CD4-positive, alpha-beta memory T cell (primary cell): ENCODE data around the gene BAG1. TPM values are rescaled to one million over a fixed set of nuclear protein-coding genes. Genes with fewer than 3 reads are reported as not detected.

Experiments
- CTCF ChIA-PET: fragments of 350-600 bp; sonication (Branson Sonifier 250); formaldehyde crosslinking; loops from one replicate; lab custom pipeline; 2021; ENCODE audit warnings: inconsistent platforms; ENCODE audit not compliant: partially characterized antibody; lab: Charles Lee
- POLR2A ChIA-PET: fragments of 350-600 bp; sonication (Branson Sonifier 250); formaldehyde crosslinking; loops from one replicate; lab custom pipeline; 2021; ENCODE audit not compliant: partially characterized antibody; lab: Charles Lee
- DNase-seq, 5 donors: peaks; one replicate each; pipeline versions ENCODE4 v3.0.0 to v3.0.0-alpha.2; 2020 to 2022; ENCODE audit warnings: mixed read lengths in 1 of 5
- H3K27ac ChIP-seq: one replicate; pipeline ENCODE4 v1.7.0; 2013; ENCODE audit warnings: low read depth, low read length
- H3K27me3 ChIP-seq: 2 replicates; pipeline ENCODE4 v1.7.0; 2013; ENCODE audit warnings: mild to moderate bottlenecking, low read length, moderate library complexity; ENCODE audit not compliant: insufficient read depth
- H3K36me3 ChIP-seq: 2 replicates; pipeline ENCODE4 v1.7.0; 2013; ENCODE audit warnings: mild to moderate bottlenecking, low read length, moderate library complexity; ENCODE audit not compliant: insufficient read depth
- H3K4me1 ChIP-seq: 2 replicates; pipeline ENCODE4 v1.7.0; 2013; ENCODE audit warnings: mild to moderate bottlenecking, low read length, moderate library complexity; ENCODE audit not compliant: insufficient read depth
- H3K4me3 ChIP-seq, 2 donors: one replicate each; pipeline ENCODE4 v1.7.0; 2013; ENCODE audit warnings: low read length in 2 of 2, mild to moderate bottlenecking in 1 of 2
- H3K9me3 ChIP-seq, 2 donors: one replicate each; pipeline ENCODE4 v1.7.0; 2013; ENCODE audit warnings: low read length in 2 of 2, control low read depth in 1 of 2; ENCODE audit not compliant: control insufficient read depth in 1 of 2
- H3K27ac Mint-ChIP-seq, 7 donors: one replicate each; pipeline ENCODE4 v1.8.0; 2020 to 2021; ENCODE audit warnings: mixed read lengths in 7 of 7, mild to moderate bottlenecking in 6 of 7, inconsistent platforms in 3 of 7, moderate library complexity in 3 of 7
- H3K27me3 Mint-ChIP-seq, 2 donors: one replicate each; pipeline ENCODE4 v1.8.0; 2020 to 2021; ENCODE audit warnings: mixed read lengths in 2 of 2
- H3K36me3 Mint-ChIP-seq, 2 donors: one replicate each; pipeline ENCODE4 v1.8.0; 2020 to 2021; ENCODE audit warnings: mixed read lengths in 2 of 2, inconsistent platforms in 1 of 2, mild to moderate bottlenecking in 1 of 2
- H3K4me1 Mint-ChIP-seq, 4 donors: one replicate each; pipeline ENCODE4 v1.8.0; 2020 to 2021; ENCODE audit warnings: mixed read lengths in 4 of 4, mild to moderate bottlenecking in 1 of 4
- H3K4me3 Mint-ChIP-seq, 8 donors: one replicate each; pipeline ENCODE4 v1.8.0; 2020 to 2021; ENCODE audit warnings: mixed read lengths in 8 of 8, mild to moderate bottlenecking in 7 of 8, moderate library complexity in 6 of 8, inconsistent platforms in 3 of 8
- H3K9me3 Mint-ChIP-seq, 8 donors: one replicate each; pipeline ENCODE4 v1.8.0; 2020 to 2021; ENCODE audit warnings: mixed read lengths in 8 of 8, mild to moderate bottlenecking in 5 of 8, inconsistent platforms in 3 of 8, moderate library complexity in 1 of 8
- intact Hi-C: fragments of 100-400 bp; cut with micrococcal nuclease; formaldehyde crosslinking; loops from one replicate; pipeline ENCODE4 v1.15.1; 2023
- polyA plus RNA-seq, 2 donors: library from polyadenylated mRNA; unstranded; fragments of 300-500 nt; fragmentation: Illumina TruSeq; gene quantifications; one replicate each; pipeline ENCODE4 v1.2.3, GENCODE V29; 2021
- total RNA-seq, 2 experiments: library from RNA; stranded (reverse); gene quantifications; one replicate each; pipeline ENCODE4 v1.2.3, GENCODE V29; 2021

Gene BAG1
- total and polyA plus RNA-seq, 4 experiments from 2014 or later: 53.5 to 84.9 (median 63.6) TPM

DNA sequence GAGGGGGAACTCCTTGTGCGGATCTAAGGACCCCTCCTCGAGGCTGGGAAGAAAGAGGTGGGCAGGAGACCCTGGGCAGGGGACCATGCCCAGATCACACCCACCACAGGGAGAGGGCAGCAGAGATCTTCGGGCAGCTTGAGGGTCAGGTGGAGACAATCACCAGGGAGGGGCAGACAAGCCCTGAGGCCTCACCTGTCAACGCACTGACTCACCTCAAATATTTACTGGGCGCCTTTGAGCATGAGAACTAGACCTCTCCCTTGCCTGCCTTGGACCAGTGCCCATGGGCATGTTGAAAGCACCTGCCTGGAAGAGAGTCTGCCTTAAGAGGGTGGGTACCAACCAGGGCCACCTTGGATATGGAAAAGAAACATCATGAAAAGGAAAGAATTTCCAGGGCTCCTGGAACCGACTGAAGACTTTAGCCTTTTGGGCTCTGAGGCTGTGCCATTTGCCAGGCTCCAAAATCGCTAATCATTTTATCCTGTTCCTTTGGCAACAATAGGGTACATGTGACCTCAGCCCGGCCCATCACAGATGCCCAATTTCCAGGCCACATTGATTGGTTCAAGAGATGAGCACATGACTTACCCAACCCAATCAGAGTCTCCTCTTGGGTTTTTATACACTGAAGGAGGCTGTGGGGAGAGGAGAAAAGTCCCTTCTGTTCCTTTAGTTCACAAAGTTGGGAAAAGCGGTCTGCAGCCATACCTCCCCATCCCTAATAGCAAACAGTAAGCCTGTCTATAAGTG lies 35.0 kb downstream of the BAG1 start:
- Mint-ChIP-seq H3K4me1 (peaks cover 7 to 9% (median 8%) of the 10 kb centered on the region in 4 donors), H3K27ac (no peak overlapping the region), H3K27me3 (peaks cover 0 to 2% of the 10 kb centered on the region in 2 donors), H3K36me3 (no peaks in the 10 kb centered on the region), H3K9me3 (no peaks in the 10 kb centered on the region), H3K4me3 (no peak overlapping the region)
- DNase-seq: no peak
- no peaks in the 10 kb centered on the region for H3K27me3 ChIP-seq
- CTCF ChIA-PET: no interaction called here
- H3K4me1 ChIP-seq: peaks cover 9% of the 10 kb centered on the region
- no peak overlapping the region for H3K27ac ChIP-seq
- H3K36me3 ChIP-seq: no peaks in the 10 kb centered on the region
- POLR2A ChIA-PET: no interaction called here
- intact Hi-C loops: loop anchor here (10.0 kb wide), 1 partner anchor 645 kb away; no protein-coding TSS in a partner anchor
- no peaks in the 10 kb centered on the region for H3K9me3 ChIP-seq
- no peak overlapping the region for H3K4me3 ChIP-seq

GRCh38 chr9:33228606-33229005 lies 35.9 kb downstream of the BAG1 start:
- Mint-ChIP-seq H3K4me3 (no peak overlapping the region), H3K27ac (peak overlapping the region in 1 of 7 donors; percentile 3), H3K36me3 (no peaks in the 10 kb centered on the region), H3K4me1 (peaks cover 7 to 9% (median 8%) of the 10 kb centered on the region in 4 donors), H3K27me3 (peaks cover 0 to 2% of the 10 kb centered on the region in 2 donors), H3K9me3 (no peaks in the 10 kb centered on the region)
- ChIA-PET POLR2A (no interaction called here), CTCF (no interaction called here)
- no peaks in the 10 kb centered on the region for H3K36me3 ChIP-seq
- intact Hi-C loops: loop anchor here (10.0 kb wide), 1 partner anchor 644 kb away; no protein-coding TSS in a partner anchor
- H3K4me3 ChIP-seq: no peak overlapping the region
- peaks cover 9% of the 10 kb centered on the region for H3K4me1 ChIP-seq
- H3K27ac ChIP-seq: no peak overlapping the region
- no peak for DNase-seq
- H3K9me3 ChIP-seq: no peaks in the 10 kb centered on the region
- no peaks in the 10 kb centered on the region for H3K27me3 ChIP-seq

GRCh38 chr9:33227741-33228140 lies 36.8 kb downstream of the BAG1 start:
- peaks cover 9% of the 10 kb centered on the region for H3K4me1 ChIP-seq
- intact Hi-C loops: loop anchor here (10.0 kb wide), 1 partner anchor 643 kb away; no protein-coding TSS in a partner anchor
- peaks cover 0 to 2% of the 10 kb centered on the region in 2 donors for H3K27me3 Mint-ChIP-seq
- no peaks in the 10 kb centered on the region for H3K36me3 Mint-ChIP-seq
- no peak overlapping the region for H3K4me3 ChIP-seq
- H3K9me3 Mint-ChIP-seq: no peaks in the 10 kb centered on the region
- no peak for DNase-seq
- no peak overlapping the region for H3K4me3 Mint-ChIP-seq
- H3K36me3 ChIP-seq: no peaks in the 10 kb centered on the region
- peak overlapping the region in 1 of 7 donors; percentile 25 for H3K27ac Mint-ChIP-seq
- no peaks in the 10 kb centered on the region for H3K27me3 ChIP-seq
- no peaks in the 10 kb centered on the region for H3K9me3 ChIP-seq
- POLR2A ChIA-PET: no interaction called here
- peaks cover 7 to 9% (median 8%) of the 10 kb centered on the region in 4 donors for H3K4me1 Mint-ChIP-seq
- H3K27ac ChIP-seq: no peak overlapping the region
- CTCF ChIA-PET: interaction anchor here (1.5 to 2.7 kb wide), 3 partner anchors 92 to 150 kb away, joined by 4 to 20 read pairs (median 16); partner anchors contain the start of gene SMU1

DNA sequence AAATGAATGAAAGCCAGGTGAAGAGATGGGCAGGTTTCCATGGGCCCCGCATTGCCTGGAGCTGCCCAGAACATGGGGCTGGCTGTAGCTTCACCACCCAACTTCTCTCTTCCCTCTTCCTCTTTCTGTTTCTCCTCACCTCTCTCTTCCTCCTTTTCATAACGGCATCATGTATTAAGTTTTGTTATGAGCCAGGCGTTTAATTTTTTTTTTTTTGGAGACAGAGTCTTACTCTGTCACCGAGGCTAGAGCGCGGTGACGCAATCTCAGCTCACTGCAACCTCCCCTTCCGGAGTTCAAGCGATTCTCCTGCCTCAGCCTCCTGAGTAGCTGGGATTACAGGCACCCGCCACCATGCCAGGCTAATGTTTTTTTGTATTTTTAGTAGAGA lies 37.5 kb downstream of the BAG1 start:
- H3K9me3 Mint-ChIP-seq: no peaks in the 10 kb centered on the region
- H3K27me3 ChIP-seq: no peaks in the 10 kb centered on the region
- peaks cover 7 to 9% (median 8%) of the 10 kb centered on the region in 4 donors for H3K4me1 Mint-ChIP-seq
- no peak overlapping the region for H3K27ac ChIP-seq
- CTCF ChIA-PET: interaction anchor here (0.9 to 2.7 kb wide), 17 partner anchors 17 to 646 kb away, joined by 3 to 28 read pairs (median 6); partner anchors contain the start of gene SMU1
- H3K27ac Mint-ChIP-seq: peak overlapping the region in 1 of 7 donors; percentile 19
- DNase-seq: no peak
- H3K36me3 ChIP-seq: no peaks in the 10 kb centered on the region
- H3K4me1 ChIP-seq: peaks cover 9% of the 10 kb centered on the region
- no peaks in the 10 kb centered on the region for H3K9me3 ChIP-seq
- no peak overlapping the region for H3K4me3 ChIP-seq
- intact Hi-C loops: loop anchor here (10.0 kb wide), 1 partner anchor 642 kb away; no protein-coding TSS in a partner anchor
- H3K36me3 Mint-ChIP-seq: no peaks in the 10 kb centered on the region
- no peak overlapping the region for H3K4me3 Mint-ChIP-seq
- POLR2A ChIA-PET: interaction anchor here (1.5 kb wide), 1 partner anchor 145 kb away, joined by 4 read pairs; no protein-coding TSS in a partner anchor
- H3K27me3 Mint-ChIP-seq: no peaks in the 10 kb centered on the region

- POLR2A ChIA-PET: interaction anchor here (0.7 to 1.5 kb wide), 5 partner anchors 39 to 149 kb away, joined by 3 to 5 read pairs (median 4); partner anchors contain the start of genes B4GALT1, BAG1, CHMP5 and SMU1
- peak; percentile 63 to 74 (median 69) for DNase-seq
- H3K27ac Mint-ChIP-seq: no peak overlapping the region
Observed at GRCh38 chr9:33225319-33226147, 39.0 kb downstream of the BAG1 start.

DNA sequence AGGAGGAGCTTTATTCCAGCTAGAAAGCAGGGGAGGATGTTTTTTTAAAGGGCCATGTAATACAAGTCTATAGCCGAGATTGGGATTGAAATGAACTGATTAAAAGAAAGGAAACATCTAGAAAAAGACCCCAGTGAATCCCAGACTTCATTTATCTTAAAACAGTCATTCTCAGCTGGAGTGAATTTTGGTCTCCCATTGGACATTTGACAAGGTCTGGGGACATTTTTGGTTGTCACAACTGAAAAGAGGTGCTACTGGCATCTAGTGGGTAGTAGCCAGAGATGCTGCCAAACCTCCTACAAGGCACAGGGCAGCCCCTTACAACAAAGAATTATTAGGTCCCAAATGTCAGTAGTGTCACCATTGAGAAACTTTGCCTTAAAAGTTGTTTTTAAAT lies 40.8 kb downstream of the BAG1 start:
- Mint-ChIP-seq H3K27me3 (no peaks in the 10 kb centered on the region), H3K4me1 (peaks cover 7 to 12% (median 8%) of the 10 kb centered on the region in 4 donors), H3K27ac (no peak overlapping the region), H3K9me3 (no peaks in the 10 kb centered on the region), H3K36me3 (no peaks in the 10 kb centered on the region), H3K4me3 (no peak overlapping the region)
- DNase-seq: no peak
- no peak overlapping the region for H3K4me3 ChIP-seq
- POLR2A ChIA-PET: no interaction called here
- peaks cover 9% of the 10 kb centered on the region for H3K4me1 ChIP-seq
- H3K27me3 ChIP-seq: no peaks in the 10 kb centered on the region
- CTCF ChIA-PET: interaction anchor here (1.0 to 1.1 kb wide), 2 partner anchors 82 to 139 kb away, joined by 3 read pairs; no protein-coding TSS in a partner anchor
- H3K9me3 ChIP-seq: no peaks in the 10 kb centered on the region
- H3K36me3 ChIP-seq: no peaks in the 10 kb centered on the region
- intact Hi-C loops: loop anchor here (2.0 to 10.0 kb wide), 2 partner anchors 53 to 639 kb away; no protein-coding TSS in a partner anchor
- H3K27ac ChIP-seq: no peak overlapping the region

More at GRCh38 chr9:33225319-33226147, 39.0 kb downstream of the BAG1 start:
- Mint-ChIP-seq H3K9me3 (no peaks in the 10 kb centered on the region), H3K27me3 (no peaks in the 10 kb centered on the region), H3K36me3 (no peaks in the 10 kb centered on the region), H3K4me1 (peaks cover 7 to 12% (median 8%) of the 10 kb centered on the region in 4 donors), H3K4me3 (peak overlapping the region in 1 of 8 donors; percentile 16)
- H3K36me3 ChIP-seq: no peaks in the 10 kb centered on the region
- no peak overlapping the region for H3K27ac ChIP-seq
- H3K27me3 ChIP-seq: no peaks in the 10 kb centered on the region
- peaks cover 9% of the 10 kb centered on the region for H3K4me1 ChIP-seq
- intact Hi-C loops: loop anchor here (1.0 to 10.0 kb wide), 3 partner anchors 55 to 641 kb away; no protein-coding TSS in a partner anchor
- H3K9me3 ChIP-seq: no peaks in the 10 kb centered on the region
- H3K4me3 ChIP-seq: no peak overlapping the region
- CTCF ChIA-PET: interaction anchor here (0.7 to 2.7 kb wide), 34 partner anchors 9 to 645 kb away, joined by 3 to 28 read pairs (median 4); partner anchors contain the start of genes B4GALT1, BAG1, CHMP5 and SMU1
